ENCODE data around the gene PMFBP1. TPM values are rescaled to one million over a fixed set of nuclear protein-coding genes. Genes with fewer than 3 reads are reported as not detected.

The PMFBP1 gene
- total RNA-seq (under 1 TPM in 5 of 9 donors, not detected in 4; 0.09 to 0.77 (median 0.12) TPM), polyA plus RNA-seq (under 1 TPM; 0.12 to 0.57 TPM)
- long read RNA-seq, donor 1, result 0 reads
- long read RNA-seq, donor 2, result 0 reads
- long read RNA-seq, donor 3, result 0 reads

GRCh38 chr16:72172105-72173034 lies at the start of gene PMFBP1:
TSS of gene PMFBP1 (minus strand) at chr16:72172155. CDS start at chr16:72171208, 947 bp downstream.
- Histone ChIP-seq H3K4me3 (no peak within 1 kb of the TSS), H3K27ac (peak within 1 kb of the TSS in 1 of 12 donors; percentile 35), H3K9me3 (no peaks in the 10 kb centered on the region), H3K27me3 (peaks cover 0 to 10% (median 0%) of the 10 kb centered on the region in 9 donors), H3K36me3 (no peaks in the 10 kb centered on the region), H3K4me1 (peaks cover 0 to 13% (median 0%) of the 10 kb centered on the region in 12 donors)
- DNase-seq, result peak in 4 of 5 donors; percentile 28 to 42 (median 35)
- 70 to 75% (median 75%) methylated on average over 11 of the region's 11 CpGs for WGBS, 4 donors
- ATAC-seq, result peak; percentile 39 to 79 (median 74)
- intact Hi-C loops (cut with DNase I), result no loop called here
- no peak for TF ChIP-seq CTCF (IDR thresholded peaks at IDR 0.05)
- no peak for TF ChIP-seq POLR2A (IDR thresholded peaks at IDR 0.05)

- H3K36me3 ChIP-seq, result no peaks in the 10 kb centered on the region
- no peaks in the 10 kb centered on the region for H3K4me1 ChIP-seq
- DNase-seq, result no peak
- H3K27ac ChIP-seq, result no peak overlapping the region
- WGBS, 4 donors, result 60 to 68% (median 67%) methylated on average over 5 of the region's 5 CpGs
- no peak for ATAC-seq
- no peak overlapping the region for H3K4me3 ChIP-seq
- TF ChIP-seq POLR2A (IDR thresholded peaks at IDR 0.05) (no peak), CTCF (IDR thresholded peaks at IDR 0.05) (no peak)
- intact Hi-C loops (cut with DNase I), result no loop called here
- no peaks in the 10 kb centered on the region for H3K9me3 ChIP-seq
- H3K27me3 ChIP-seq, result peaks cover 0 to 5% (median 0%) of the 10 kb centered on the region in 9 donors
These were observed 49.7 kb upstream of the PMFBP1 start for GRCh38 chr16:72221630-72222024.

GRCh38 chr16:72220875-72221629 lies 49.1 kb upstream of the PMFBP1 start:
- H3K27ac ChIP-seq, result no peak overlapping the region
- no peaks in the 10 kb centered on the region for H3K4me1 ChIP-seq
- 56 to 64% (median 60%) methylated on average over 10 of the region's 10 CpGs for WGBS, 4 donors
- no peak for ATAC-seq
- H3K27me3 ChIP-seq, result peaks cover 0 to 5% (median 0%) of the 10 kb centered on the region in 9 donors
- TF ChIP-seq CTCF (IDR thresholded peaks at IDR 0.05) (no peak), POLR2A (IDR thresholded peaks at IDR 0.05) (no peak)
- no peaks in the 10 kb centered on the region for H3K36me3 ChIP-seq
- DNase-seq, result no peak
- H3K4me3 ChIP-seq, result no peak overlapping the region
- H3K9me3 ChIP-seq, result no peaks in the 10 kb centered on the region
- intact Hi-C loops (cut with DNase I), result no loop called here

- Histone ChIP-seq H3K36me3 (no peaks in the 10 kb centered on the region), H3K27ac (no peak overlapping the region), H3K4me3 (no peak overlapping the region), H3K27me3 (peaks cover 0 to 5% (median 0%) of the 10 kb centered on the region in 9 donors), H3K9me3 (peaks cover 0 to 16% (median 0%) of the 10 kb centered on the region in 12 donors), H3K4me1 (no peaks in the 10 kb centered on the region)
- no peak for DNase-seq
- intact Hi-C loops (cut with DNase I), result no loop called here
- ATAC-seq, result no peak
- WGBS, 4 donors, result 92 to 94% (median 92%) methylated on average over 8 of the region's 8 CpGs
- TF ChIP-seq POLR2A (IDR thresholded peaks at IDR 0.05) (no peak), CTCF (IDR thresholded peaks at IDR 0.05) (no peak)
These were observed 47.3 kb upstream of the PMFBP1 start for GRCh38 chr16:72219282-72219681.

Measured in heart left ventricle (tissue), 16 donors.